H1 (cell line): ENCODE results near the gene MACROD1. TPM values are rescaled to one million over a fixed set of nuclear protein-coding genes. Genes with fewer than 3 reads are reported as not detected.

Experiments
- CTCF ChIA-PET: fragments of 300-600 bp; sonication (Branson Sonifier 250); formaldehyde crosslinking; loops from one replicate; lab custom pipeline; 2021; ENCODE audit not compliant: partially characterized antibody; lab: Charles Lee
- POLR2A ChIA-PET: fragments of 300-600 bp; sonication (Branson Sonifier 250); formaldehyde crosslinking; loops from one replicate; lab custom pipeline; 2021; ENCODE audit warnings: inconsistent platforms; ENCODE audit not compliant: partially characterized antibody; lab: Charles Lee
- DNase-seq, 2 experiments: peaks; one replicate each; pipeline versions ENCODE4 v3.0.0 to v3.0.0-alpha.2; 2010 to 2022; ENCODE audit warnings: low spot score in 2 of 2, low read depth in 1 of 2, mixed read lengths in 1 of 2
- FAIRE-seq: peaks from 2 replicates; lab custom pipeline; 2011; peaks lifted over from hg19 to GRCh38; lab: Jason Lieb, UNC
- H2AFZ ChIP-seq: 2 replicates; pipeline ENCODE4 v1.8.1; 2012; ENCODE audit warnings: low read length, inconsistent platforms
- H2AK5ac ChIP-seq: 2 replicates; pipeline ENCODE4 v1.6.1; 2013; ENCODE audit warnings: low read depth, low read length
- H2BK120ac ChIP-seq: replicated peaks from 2 replicates; pipeline ENCODE3; 2013; ENCODE audit warnings: low read depth, low read length, inconsistent platforms
- H2BK12ac ChIP-seq: 2 replicates; pipeline ENCODE4 v1.6.1; 2013; ENCODE audit warnings: low read depth, low read length
- H2BK15ac ChIP-seq: 2 replicates; pipeline ENCODE4 v1.6.1; 2013; ENCODE audit warnings: low read length
- H2BK20ac ChIP-seq: 2 replicates; pipeline ENCODE4 v1.6.1; 2013; ENCODE audit warnings: low read length
- H2BK5ac ChIP-seq: 2 replicates; pipeline ENCODE4 v1.6.1; 2013; ENCODE audit warnings: low read depth, low read length
- H3K14ac ChIP-seq: 2 replicates; pipeline ENCODE4 v1.6.1; 2013; ENCODE audit warnings: inconsistent platforms; ENCODE audit not compliant: insufficient read length
- H3K18ac ChIP-seq: 2 replicates; pipeline ENCODE4 v1.6.1; 2013; ENCODE audit warnings: low read length; ENCODE audit errors: extremely low read depth
- H3K23ac ChIP-seq: 2 replicates; pipeline ENCODE4 v1.6.1; 2013; ENCODE audit warnings: inconsistent platforms; ENCODE audit not compliant: insufficient read length
- H3K23me2 ChIP-seq: 2 replicates; pipeline ENCODE4 v1.6.1; 2013; ENCODE audit warnings: low read depth, low read length
- H3K27ac ChIP-seq: 2 replicates; pipeline ENCODE4 v1.6.1; 2011; ENCODE audit warnings: low read depth, low read length, inconsistent platforms
- H3K27me3 ChIP-seq, 4 experiments: replicated peaks in 1 of 4; 1 replicate in 1 of 4; 2 replicates in 3 of 4; pipeline versions ENCODE4 v1.6.1 to v1.8.1; 2011 to 2013; ENCODE audit warnings: low read length in 3 of 4, mild to moderate bottlenecking in 3 of 4, inconsistent platforms in 2 of 4, mixed read lengths in 2 of 4, moderate library complexity in 1 of 4; ENCODE audit not compliant: control insufficient read depth in 3 of 4, insufficient read depth in 3 of 4; ENCODE audit errors: extremely low read depth in 1 of 4
- H3K36me3 ChIP-seq, 4 experiments: 2 replicates each; pipeline versions ENCODE4 v1.6.1 to v1.8.1; 2011 to 2013; ENCODE audit warnings: mild to moderate bottlenecking in 4 of 4, low read length in 3 of 4, moderate library complexity in 2 of 4, control low read depth in 1 of 4, inconsistent platforms in 1 of 4; ENCODE audit not compliant: insufficient read depth in 4 of 4, control insufficient read depth in 2 of 4
- H3K4ac ChIP-seq: replicated peaks from 2 replicates; pipeline ENCODE3; 2013; ENCODE audit warnings: low read length, low read depth, mixed read lengths, inconsistent platforms; ENCODE audit not compliant: insufficient read length
- H3K4me1 ChIP-seq, 4 experiments: replicated peaks in 1 of 4; 1 replicate in 1 of 4; 2 replicates in 3 of 4; pipeline versions ENCODE4 v1.6.1 to v1.8.1; 2011 to 2013; ENCODE audit warnings: low read length in 3 of 4, inconsistent platforms in 2 of 4, mixed read lengths in 1 of 4; ENCODE audit not compliant: insufficient read depth in 4 of 4, control insufficient read depth in 3 of 4
- H3K4me2 ChIP-seq, 2 experiments: 2 replicates each; pipeline versions ENCODE4 v1.6.1 to v1.8.1; 2011 to 2013; ENCODE audit warnings: low read depth in 2 of 2, low read length in 2 of 2, control low read depth in 1 of 2, inconsistent platforms in 1 of 2, mild to moderate bottlenecking in 1 of 2; ENCODE audit not compliant: insufficient read depth in 1 of 2
- H3K4me3 ChIP-seq, 4 experiments: fragments of 200-600, 300-600 bp in 1 of 4; sonication (generic), shearing (Covaris generic), sonication (Bioruptor Twin) in 1 of 4; 2 replicates each; pipeline versions ENCODE4 v1.5.1 to v1.8.1; 2011 to 2016; ENCODE audit warnings: low read length in 4 of 4, low read depth in 3 of 4, control low read depth in 2 of 4, inconsistent platforms in 2 of 4, mild to moderate bottlenecking in 2 of 4, mixed read lengths in 1 of 4, moderate library complexity in 1 of 4; ENCODE audit not compliant: insufficient read depth in 2 of 4; ENCODE audit errors: extremely low read depth in 1 of 4
- H3K56ac ChIP-seq: replicated peaks from 2 replicates; pipeline ENCODE3; 2013; ENCODE audit warnings: low read depth, mild to moderate bottlenecking, mixed read lengths, low read length, inconsistent platforms; ENCODE audit not compliant: insufficient read length
- H3K79me1 ChIP-seq: 2 replicates; pipeline ENCODE4 v1.6.1; 2013; ENCODE audit warnings: low read depth, low read length, control low read depth
- H3K79me2 ChIP-seq, 2 experiments: 2 replicates each; pipeline versions ENCODE4 v1.6.1 to v1.8.1; 2012 to 2013; ENCODE audit warnings: low read length in 2 of 2, mild to moderate bottlenecking in 2 of 2, inconsistent platforms in 1 of 2; ENCODE audit not compliant: insufficient read depth in 2 of 2, control insufficient read depth in 1 of 2
- H3K9ac ChIP-seq, 4 experiments: replicated peaks in 1 of 4; 1 replicate in 1 of 4; 2 replicates in 3 of 4; pipeline versions ENCODE4 v1.6.1 to v1.8.1; 2011 to 2013; ENCODE audit warnings: low read depth in 3 of 4, low read length in 3 of 4, control low read depth in 2 of 4, mild to moderate bottlenecking in 2 of 4, moderate library complexity in 2 of 4, inconsistent platforms in 1 of 4; ENCODE audit errors: extremely low read depth in 1 of 4
- H3K9me3 ChIP-seq, 2 experiments: 2 replicates each; pipeline versions ENCODE4 v1.6.1 to v1.8.1; 2012 to 2013; ENCODE audit warnings: mild to moderate bottlenecking in 2 of 2, moderate library complexity in 2 of 2, control low read depth in 1 of 2, inconsistent platforms in 1 of 2, low read depth in 1 of 2, low read length in 1 of 2, mixed read lengths in 1 of 2; ENCODE audit not compliant: insufficient read depth in 2 of 2
- H4K20me1 ChIP-seq, 2 experiments: replicated peaks in 1 of 2; 2 replicates each; pipeline versions ENCODE3 to v1.8.1; 2011 to 2013; ENCODE audit warnings: inconsistent platforms in 2 of 2, low read length in 2 of 2, mild to moderate bottlenecking in 1 of 2; ENCODE audit not compliant: insufficient read depth in 2 of 2, control insufficient read depth in 1 of 2
- H4K5ac ChIP-seq: 2 replicates; pipeline ENCODE4 v1.6.1; 2013; ENCODE audit warnings: low read length, low read depth, mixed read lengths, inconsistent platforms; ENCODE audit not compliant: insufficient read length
- H4K8ac ChIP-seq: 2 replicates; pipeline ENCODE4 v1.8.0; 2013; ENCODE audit warnings: mild to moderate bottlenecking, moderate library complexity, low read length, inconsistent platforms; ENCODE audit not compliant: insufficient read depth; ENCODE audit errors: extremely low read depth
- H4K91ac ChIP-seq: replicated peaks from 2 replicates; pipeline ENCODE3; 2013; ENCODE audit warnings: low read length, mixed read lengths, inconsistent platforms; ENCODE audit not compliant: insufficient read length
- CBX8 ChIP-seq: fragments of 300-800, 300-1000 bp; sonication (generic); IDR thresholded peaks from 2 replicates; pipeline ENCODE4 v1.7.1; 2016; ENCODE audit warnings: low read depth, low read length, borderline replicate concordance
- CHD2 ChIP-seq: IDR thresholded peaks from 2 replicates; pipeline ENCODE4 v1.6.1; 2012; ENCODE audit warnings: low read length, improper control_type of control experiment
- HDAC2 ChIP-seq, 2 experiments: fragments of 300-600 bp in 1 of 2; sonication (generic) in 1 of 2; IDR thresholded peaks; 2 replicates each; pipeline ENCODE4 v1.6.1; 2011 to 2012; ENCODE audit warnings: low read depth in 2 of 2, low read length in 2 of 2, mild to moderate bottlenecking in 2 of 2, moderate library complexity in 2 of 2, borderline replicate concordance in 1 of 2, inconsistent platforms in 1 of 2
- HDAC6 ChIP-seq: IDR thresholded peaks from one replicate; pipeline ENCODE4 v1.7.1; 2012; ENCODE audit warnings: low read depth, mild to moderate bottlenecking, inconsistent platforms, low read length, moderate library complexity
- KDM4A ChIP-seq: IDR thresholded peaks from one replicate; pipeline ENCODE4 v1.7.1; 2012; ENCODE audit warnings: low read depth, mild to moderate bottlenecking, moderate library complexity, low read length, inconsistent platforms; ENCODE audit not compliant: severe bottlenecking
- NANOG ChIP-seq: IDR thresholded peaks from 2 replicates; pipeline ENCODE4 v1.6.1; 2011; ENCODE audit warnings: low read length, low read depth, mild to moderate bottlenecking, inconsistent platforms; ENCODE audit not compliant: insufficient read depth, poor library complexity, severe bottlenecking
- RBBP5 ChIP-seq: IDR thresholded peaks from 2 replicates; pipeline ENCODE4 v1.7.1; 2012; ENCODE audit warnings: low read depth, mild to moderate bottlenecking, inconsistent platforms, low read length, moderate library complexity, borderline replicate concordance
- RNF2 ChIP-seq: fragments of 200-900, 300-1000 bp; sonication (generic); IDR thresholded peaks from 2 replicates; pipeline ENCODE4 v1.7.1; 2016; ENCODE audit warnings: borderline replicate concordance, low read depth, mild to moderate bottlenecking, antibody characterized with exemption, low read length; ENCODE audit not compliant: poor library complexity, severe bottlenecking; ENCODE audit errors: missing control alignments
- SIN3A ChIP-seq, 2 experiments: IDR thresholded peaks in 1 of 2; conservative IDR thresholded peaks in 1 of 2; 2 replicates each; pipeline ENCODE4 v1.6.1; 2011 to 2012; ENCODE audit warnings: low read length in 2 of 2, improper control_type of control experiment in 1 of 2, low read depth in 1 of 2, mild to moderate bottlenecking in 1 of 2
- SRF ChIP-seq: IDR thresholded peaks from 2 replicates; pipeline ENCODE4 v1.6.1; 2011; ENCODE audit warnings: mild to moderate bottlenecking, low read depth, low read length, moderate library complexity
- WGBS, 2 experiments: shearing (Covaris generic) in 1 of 2; methylation state at CpG; one replicate each; pipeline versions ENCODE4 v1.1.6 to v1.1.7; 2013 to 2015; ENCODE audit warnings: low lambda C conversion rate in 2 of 2, mixed read lengths in 2 of 2, inconsistent platforms in 1 of 2, low coverage in 1 of 2, missing lambda C conversion rate in 1 of 2; ENCODE audit not compliant: insufficient replicate concordance in 2 of 2, insufficient coverage in 1 of 2, insufficient read length in 1 of 2; ENCODE audit errors: extremely low coverage in 1 of 2, missing lambda C conversion rate in 1 of 2; 5-methylcytosine and 5-hydroxymethylcytosine counted together
- polyA plus RNA-seq, 7 experiments: library from polyadenylated mRNA; depleted of rRNA in 3 of 7; stranded (reverse) in 5 of 7; unstranded in 2 of 7; fragments of >200 nt in 5 of 7; fragments of 200-250 nt in 2 of 7; gene quantifications; 1 replicate in 5 of 7; 2 replicates in 1 of 7; 4 replicates in 1 of 7; pipeline versions ENCODE4 v1.2.1 to v1.2.3, GENCODE V29; 2011 to 2013; ENCODE audit warnings: missing spikeins in 2 of 7, mixed read lengths in 2 of 7
- total RNA-seq: library from RNA; stranded (reverse); fragmentation: NEBNext Ultra II Directional; extraction: Animal tissue kit (Norgen Biotek cat#: 25700); gene quantifications from 2 replicates; pipeline ENCODE4 v1.2.1, GENCODE V29; 2021

MACROD1 gene
- total and polyA plus RNA-seq, 2 of the 8 experiments (the other 6 are each of a cell fraction or from before 2014, with no cell fraction given) = 19.5 to 34.1 TPM

GRCh38 chr11:64206457-64207255 is 40.7 kb upstream of the MACROD1 start, which contains the start of gene FERMT3:
TSS of gene FERMT3 (plus strand) at chr11:64206721. CDS start at chr11:64207365, 644 bp downstream.
- 92% methylated on average over 26 of the region's 27 CpGs; no CpG with 5 or more reads in 1 of the 2 experiments for WGBS, 2 experiments
- Histone ChIP-seq H3K27ac (peak within 1 kb of the TSS; percentile 29; the same call in 1 of the 2 replicates), H3K23ac (no peak within 1 kb of the TSS), H3K18ac (no peak within 1 kb of the TSS), H3K4ac (no peak within 1 kb of the TSS), H2BK5ac (peak within 1 kb of the TSS; percentile 16), H3K4me2 (no peak within 1 kb of the TSS), H4K5ac (no peak within 1 kb of the TSS), H3K9ac (no peak within 1 kb of the TSS; a peak in 1 of 7 replicates), H3K9me3 (no peaks in the 10 kb centered on the region), H3K56ac (no peak within 1 kb of the TSS), H4K20me1 (peaks cover 5 to 14% of the 10 kb centered on the region in 2 experiments), H4K91ac (no peak within 1 kb of the TSS), H3K36me3 (peaks cover 27 to 46% (median 36%) of the 10 kb centered on the region in 4 experiments), H3K4me3 (no peak within 1 kb of the TSS), H3K79me2 (no peaks in the 10 kb centered on the region), H2AFZ (no peak within 1 kb of the TSS), H3K4me1 (peaks cover 0 to 5% (median 0%) of the 10 kb centered on the region in 4 experiments; a peak in 3 of 7 replicates), H2AK5ac (no peak within 1 kb of the TSS), H2BK15ac (no peak within 1 kb of the TSS), H3K14ac (no peak within 1 kb of the TSS), H3K23me2 (no peaks in the 10 kb centered on the region), H2BK120ac (no peak within 1 kb of the TSS), H2BK20ac (no peak within 1 kb of the TSS), H4K8ac (peak within 1 kb of the TSS; percentile 76), H3K27me3 (no peaks in the 10 kb centered on the region; a peak in 1 of 7 replicates), H3K79me1 (no peaks in the 10 kb centered on the region), H2BK12ac (no peak within 1 kb of the TSS)
- DNase-seq = no peak
- no peak for FAIRE-seq
- CTCF ChIA-PET = interaction anchor here (0.7 to 7.4 kb wide), 24 partner anchors 9 to 272 kb away, joined by 3 to 68 read pairs (median 5); partner anchors contain the start of genes CCDC88B, DNAJC4, NUDT22 and PLCB3
- POLR2A ChIA-PET = interaction anchor here (0.6 to 18.4 kb wide), 20 partner anchors 10 to 443 kb away, joined by 3 to 253 read pairs (median 4); partner anchors contain the start of genes ESRRA, GPR137, NUDT22 and PLCB3
- TF ChIP-seq RNF2 (no peak), SIN3A (conservative IDR thresholded peaks at IDR 0.05 in 1 of 2, IDR thresholded peaks at IDR 0.05 in 1 of 2; ENCODE audit: low read depth in 1 of 2, low read length in 2 of 2) (no peak), RBBP5 (no peak), CHD2 (no peak), CBX8 (no peak), SRF (no peak), HDAC2 (IDR thresholded peaks at IDR 0.05; ENCODE audit: borderline replicate concordance in 1 of 2, low read depth in 2 of 2, low read length in 2 of 2) (no peak), HDAC6 (no peak), NANOG (no peak), KDM4A (no peak)
